HG03175 (cell line): ENCODE data around the gene SDCBP2.

Source experiments
- ATAC-seq: cut with Tn5 transposase; IDR thresholded peaks from one replicate; pipeline ENCODE4 v1.9.1; 2021; ENCODE audit warnings: mild to moderate bottlenecking, moderate library complexity; ENCODE audit not compliant: unreplicated experiment

SDCBP2 gene, protein sequence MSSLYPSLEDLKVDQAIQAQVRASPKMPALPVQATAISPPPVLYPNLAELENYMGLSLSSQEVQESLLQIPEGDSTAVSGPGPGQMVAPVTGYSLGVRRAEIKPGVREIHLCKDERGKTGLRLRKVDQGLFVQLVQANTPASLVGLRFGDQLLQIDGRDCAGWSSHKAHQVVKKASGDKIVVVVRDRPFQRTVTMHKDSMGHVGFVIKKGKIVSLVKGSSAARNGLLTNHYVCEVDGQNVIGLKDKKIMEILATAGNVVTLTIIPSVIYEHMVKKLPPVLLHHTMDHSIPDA

DNA sequence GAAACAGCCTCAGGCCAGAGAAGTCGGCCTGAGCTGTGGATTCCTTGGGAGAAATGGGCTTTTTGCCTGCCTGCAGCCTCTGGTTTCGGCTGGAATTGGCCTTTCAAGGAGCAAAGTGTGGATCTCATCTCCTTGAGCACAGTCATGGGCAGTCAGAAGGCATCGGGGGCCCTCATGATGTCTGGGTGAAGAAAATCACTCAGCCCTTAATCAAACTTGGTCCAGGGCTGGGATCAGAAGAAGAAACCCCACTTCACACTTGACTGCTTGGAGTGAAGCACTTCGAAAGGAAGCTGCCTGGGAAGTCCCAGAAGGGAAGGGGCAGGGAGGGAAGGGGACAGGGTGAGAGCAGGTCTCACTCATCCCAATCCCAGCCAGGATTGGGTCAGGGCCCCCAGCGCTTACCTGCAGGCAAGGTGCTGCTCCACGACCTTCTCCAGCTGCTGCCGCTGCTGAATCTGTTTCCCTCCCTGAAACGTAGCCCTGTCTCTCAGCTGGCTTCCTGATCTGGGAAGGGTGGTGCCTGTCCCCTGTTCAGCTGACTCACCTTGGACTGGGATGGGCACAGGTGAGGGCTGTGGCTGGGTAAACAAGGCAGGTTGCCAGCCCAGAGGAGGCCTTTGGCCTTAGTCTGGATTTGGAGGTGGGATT lies at the start of gene SDCBP2:
SDCBP2 (minus strand) TSS at position 460 of the 651 bp plus-strand sequence. CDS start 8,723 bp downstream, outside the sequence.
- ATAC-seq = no peak

DNA sequence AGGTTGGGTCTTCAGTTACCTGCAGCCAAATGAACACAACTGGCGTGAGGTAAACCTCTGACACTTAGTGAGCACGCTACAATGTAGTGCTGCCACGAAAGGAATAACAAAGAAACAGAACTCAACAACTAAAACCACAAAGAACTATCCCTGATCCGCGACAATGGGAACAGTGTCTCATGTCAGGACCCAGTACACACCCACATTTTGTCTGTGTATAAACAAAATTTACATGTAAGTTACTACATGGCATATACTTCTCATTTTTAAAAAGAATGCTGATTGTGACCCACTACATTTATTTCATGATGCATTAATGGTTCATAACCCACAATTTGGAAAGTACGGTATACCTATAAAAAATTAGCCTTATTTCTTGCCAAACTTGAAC lies 49.8 kb upstream of the SDCBP2 start:
- ATAC-seq = no peak

DNA sequence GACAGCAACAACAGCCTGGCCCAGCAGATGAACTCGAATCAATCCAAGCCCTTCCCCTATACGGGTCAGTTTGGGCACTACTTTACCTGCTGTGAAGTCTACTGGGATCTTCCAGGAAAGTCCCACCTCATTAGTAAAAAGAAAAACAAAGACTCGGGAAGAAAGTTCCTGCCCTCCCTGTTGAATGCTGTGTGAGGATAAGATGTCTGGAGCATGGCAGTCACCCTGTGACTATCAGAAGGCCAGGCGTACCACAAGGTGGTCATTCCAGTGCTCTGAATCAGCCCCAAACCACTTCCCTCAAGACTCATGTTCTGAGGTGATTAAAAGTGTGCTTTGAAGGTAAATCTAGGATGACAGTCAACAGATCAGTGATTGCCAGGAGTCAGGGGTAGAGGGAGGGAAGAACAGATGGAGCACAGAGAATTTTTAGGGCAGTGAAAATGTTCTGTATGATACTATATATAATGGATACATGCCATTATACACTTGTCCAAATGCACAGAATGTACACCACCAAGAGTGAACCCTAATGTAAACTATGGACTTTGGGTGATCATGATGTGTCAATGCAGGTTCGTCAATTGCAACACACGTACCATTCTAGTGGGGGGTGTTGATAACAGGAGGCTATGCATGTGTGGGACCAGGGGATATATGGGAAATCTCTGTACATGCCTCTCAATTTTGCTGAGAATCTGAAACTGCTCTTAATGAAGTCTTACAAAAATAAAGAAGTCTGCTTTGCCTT lies 49.2 kb upstream of the SDCBP2 start:
- no peak for ATAC-seq

DNA sequence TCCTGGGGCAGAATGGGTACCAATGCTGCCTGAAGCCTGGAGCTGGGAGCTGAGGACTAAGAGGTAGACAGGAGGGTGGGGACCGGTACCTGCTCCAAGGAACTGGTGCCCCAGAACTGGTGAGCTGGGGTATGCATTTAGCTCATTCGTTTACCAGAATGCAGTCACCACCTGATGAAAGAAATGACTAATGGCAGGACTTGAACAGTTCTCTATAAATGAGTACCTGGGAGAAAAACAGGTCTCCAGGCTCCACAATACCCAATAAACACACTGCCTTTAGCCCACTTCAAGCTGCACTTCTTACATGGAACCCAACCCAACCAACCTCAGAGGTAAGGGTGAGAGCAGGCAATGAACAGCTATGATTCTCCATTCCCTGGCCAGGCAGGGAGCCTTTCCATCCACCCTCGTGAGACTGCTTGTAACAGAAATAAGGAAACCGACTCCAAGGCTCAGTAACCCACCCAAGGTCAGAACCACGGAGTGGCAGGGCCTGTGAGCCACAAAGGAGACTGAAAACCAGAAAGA lies 48.5 kb upstream of the SDCBP2 start:
- ATAC-seq = peak; percentile 46

DNA sequence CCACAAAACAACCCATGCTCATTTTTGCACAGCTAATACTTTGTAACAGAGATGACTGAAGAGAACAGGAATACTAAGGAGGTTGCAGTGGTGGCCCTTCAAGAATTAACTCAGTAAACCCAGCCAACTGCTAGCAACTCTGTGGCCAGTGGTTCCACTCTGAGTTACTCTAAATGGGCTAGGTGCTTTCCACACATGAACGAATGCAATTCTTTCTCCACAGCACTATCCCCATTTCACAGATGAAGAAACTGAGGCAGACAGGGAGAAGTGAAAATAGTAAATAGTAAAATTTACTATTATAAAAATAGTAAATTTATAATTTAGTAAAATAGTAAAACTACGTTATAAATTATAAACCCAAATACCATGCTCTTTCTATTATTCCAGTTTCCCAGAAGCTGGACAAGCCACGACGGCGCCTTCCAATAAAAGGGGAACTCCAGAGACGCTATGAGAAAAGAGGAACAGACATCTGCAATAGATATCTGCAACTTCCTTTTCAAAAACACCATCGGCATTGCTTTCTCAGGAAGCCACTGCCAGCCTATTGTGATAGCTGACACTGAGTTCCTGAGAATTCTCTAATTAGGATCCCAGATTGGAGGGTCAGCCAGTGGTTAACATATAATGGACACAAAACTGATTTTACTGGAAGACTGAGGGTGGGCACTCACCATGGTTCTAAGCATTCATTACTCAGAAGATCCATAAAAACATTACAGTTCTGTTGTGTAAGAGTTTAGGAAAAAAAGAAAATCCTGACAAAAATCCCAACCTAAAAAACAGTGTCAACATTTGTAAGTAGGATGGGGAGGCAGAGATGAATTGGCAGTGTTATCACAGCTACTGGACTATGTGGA lies 47.7 kb upstream of the SDCBP2 start:
- no peak for ATAC-seq

DNA sequence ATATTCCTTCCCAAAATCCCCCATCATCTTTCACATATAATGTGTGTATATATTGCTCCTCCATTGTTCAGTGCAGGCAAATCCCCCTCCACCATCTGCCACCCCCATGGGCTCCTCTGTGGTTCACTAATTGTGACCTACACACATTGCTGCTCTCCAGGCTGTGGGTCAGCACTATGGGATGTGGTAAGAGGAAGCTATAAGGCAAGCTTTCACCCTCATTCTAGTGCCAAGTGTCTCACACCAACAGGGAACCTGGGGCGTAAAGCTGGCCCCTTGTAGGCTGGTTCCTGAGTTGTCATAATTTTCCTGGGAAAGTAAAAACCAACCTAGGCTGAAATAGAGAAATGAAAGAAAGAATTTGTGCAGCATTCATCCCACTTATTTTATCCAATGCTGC lies 47.1 kb upstream of the SDCBP2 start:
- no peak for ATAC-seq

DNA sequence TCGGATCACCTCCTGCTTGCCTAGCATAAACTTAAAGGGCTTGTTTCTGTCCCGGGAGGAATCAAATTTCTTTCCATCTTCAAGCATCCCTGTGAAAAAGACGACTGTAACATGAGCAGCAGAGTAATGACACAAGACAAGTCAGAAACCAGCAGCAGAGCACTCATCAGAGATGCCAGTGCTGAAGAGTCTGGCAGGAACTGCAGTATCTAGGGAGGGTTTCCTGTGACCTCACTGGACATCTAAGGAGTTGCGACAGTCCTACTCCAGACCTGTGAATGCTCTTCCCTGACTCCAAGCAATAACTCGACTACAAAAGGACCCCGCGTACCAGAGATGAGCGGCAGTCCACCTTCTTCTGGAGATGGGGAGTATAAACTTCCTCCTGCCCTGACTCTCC lies 46.6 kb upstream of the SDCBP2 start:
- no peak for ATAC-seq

DNA sequence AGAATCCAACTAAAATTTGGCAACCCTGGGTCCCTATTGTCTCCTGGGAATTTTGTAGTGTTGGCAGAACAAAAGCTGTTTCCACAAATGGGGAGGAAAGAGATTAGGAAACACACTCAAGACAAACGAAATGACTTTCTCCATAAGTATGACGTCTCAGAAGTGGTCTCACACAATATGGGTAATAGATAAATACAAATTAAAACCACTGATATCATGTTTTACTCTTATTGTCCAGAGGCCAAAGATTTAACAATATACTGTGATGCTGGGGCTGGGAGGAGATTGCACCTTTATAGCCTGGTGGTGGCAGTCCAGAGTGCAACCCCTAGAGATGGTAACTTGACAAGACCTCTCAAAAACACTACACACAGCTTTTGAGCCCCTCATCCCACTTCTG lies 45.3 kb upstream of the SDCBP2 start:
- no peak for ATAC-seq

DNA sequence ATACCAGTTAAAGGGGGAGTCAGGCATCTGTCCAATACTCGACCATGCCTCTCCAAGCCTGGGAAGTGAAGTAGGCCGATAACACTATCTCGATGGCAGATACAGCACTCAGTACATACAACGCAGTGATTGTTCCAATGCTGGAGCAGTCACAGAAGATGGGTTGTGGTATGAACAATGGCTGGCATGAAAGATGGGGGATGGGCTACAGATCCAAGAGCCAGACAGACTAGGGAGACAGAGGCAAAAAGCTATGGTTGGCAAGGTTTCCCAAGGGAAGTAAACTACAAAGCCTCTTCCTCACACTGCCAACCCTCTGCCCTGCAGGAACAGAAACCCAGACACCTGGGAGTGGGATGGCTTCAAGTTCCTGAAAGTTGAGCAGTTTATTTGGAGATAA lies 44.7 kb upstream of the SDCBP2 start:
- ATAC-seq = no peak

DNA sequence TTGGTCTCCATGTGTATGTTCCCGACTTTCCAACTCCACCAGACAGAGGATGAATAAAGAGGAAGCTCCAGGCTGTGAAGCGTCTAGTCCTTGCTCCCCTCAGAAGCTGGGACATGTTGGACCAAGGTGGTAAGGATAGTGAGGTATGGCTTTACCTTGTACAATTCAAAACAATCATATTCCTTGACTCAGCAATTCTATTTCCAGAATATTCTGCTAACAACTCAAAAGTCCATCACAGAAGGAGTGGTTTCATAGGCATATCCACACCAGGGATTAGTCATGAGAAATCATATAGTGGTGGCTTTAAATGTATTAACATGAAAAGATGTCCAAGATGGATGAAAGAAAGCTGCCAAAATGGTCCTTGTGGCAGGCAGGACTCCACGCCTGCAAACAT lies 44.1 kb upstream of the SDCBP2 start:
- ATAC-seq = no peak

DNA sequence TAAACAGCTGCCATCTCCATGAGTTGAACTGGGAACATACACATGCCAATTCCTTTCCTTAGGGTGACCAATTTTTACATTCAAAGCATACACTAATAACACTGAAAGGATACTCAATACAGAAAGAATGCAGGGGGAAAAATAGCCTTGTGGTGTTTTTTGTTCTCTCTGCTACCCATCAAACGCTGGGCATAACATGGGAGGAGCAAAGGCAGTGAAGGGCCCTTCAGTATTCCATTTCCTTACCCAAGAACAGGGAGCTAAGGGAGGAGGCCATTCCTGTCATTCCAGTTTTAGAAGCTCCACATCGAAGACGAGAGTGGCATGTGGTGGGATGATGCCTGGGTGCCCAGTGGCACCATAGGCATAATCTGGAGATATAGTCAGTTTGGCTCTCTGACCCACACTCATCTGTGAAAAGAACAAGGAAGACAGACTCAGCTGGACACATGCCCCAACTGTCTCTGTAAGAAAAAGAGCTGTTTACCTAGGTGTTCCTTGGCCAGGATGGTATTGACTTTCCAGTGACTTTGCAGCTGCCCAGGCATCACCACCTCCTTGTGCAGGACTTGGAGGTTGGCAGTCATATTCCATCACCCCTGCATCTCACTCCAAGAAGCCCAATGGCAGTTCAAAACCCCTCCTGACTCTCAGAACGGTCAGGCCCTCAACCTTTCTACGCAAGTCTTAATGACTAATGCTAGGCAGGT lies 43.0 kb upstream of the SDCBP2 start:
- ATAC-seq = no peak

DNA sequence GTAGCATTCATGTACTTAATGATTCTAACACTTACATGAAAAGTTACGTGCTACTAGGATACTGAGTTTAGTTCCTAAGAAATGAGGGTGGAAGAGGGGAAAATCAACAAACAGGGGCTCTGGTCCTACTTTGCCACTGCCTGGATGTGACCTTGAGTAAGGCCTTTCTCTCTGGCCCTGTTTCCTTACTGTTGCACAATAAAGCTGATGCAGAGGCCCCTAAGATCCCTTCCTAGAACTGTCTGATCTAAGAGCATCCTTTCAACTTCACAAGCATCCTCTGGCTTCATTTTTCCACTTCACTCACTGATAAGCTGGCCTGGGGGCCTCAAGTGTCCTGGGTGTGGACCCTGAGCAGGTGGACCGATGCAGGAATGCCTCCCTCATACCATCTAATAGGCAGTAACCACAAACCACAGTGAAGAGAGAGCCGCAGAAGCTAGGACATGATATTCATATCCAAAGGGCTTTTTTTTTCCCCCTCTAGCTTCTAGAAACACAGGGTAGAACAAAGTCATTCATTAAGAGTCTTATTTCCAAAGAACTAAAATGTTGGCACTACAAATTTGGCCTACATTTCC lies 42.4 kb upstream of the SDCBP2 start:
- no peak for ATAC-seq

DNA sequence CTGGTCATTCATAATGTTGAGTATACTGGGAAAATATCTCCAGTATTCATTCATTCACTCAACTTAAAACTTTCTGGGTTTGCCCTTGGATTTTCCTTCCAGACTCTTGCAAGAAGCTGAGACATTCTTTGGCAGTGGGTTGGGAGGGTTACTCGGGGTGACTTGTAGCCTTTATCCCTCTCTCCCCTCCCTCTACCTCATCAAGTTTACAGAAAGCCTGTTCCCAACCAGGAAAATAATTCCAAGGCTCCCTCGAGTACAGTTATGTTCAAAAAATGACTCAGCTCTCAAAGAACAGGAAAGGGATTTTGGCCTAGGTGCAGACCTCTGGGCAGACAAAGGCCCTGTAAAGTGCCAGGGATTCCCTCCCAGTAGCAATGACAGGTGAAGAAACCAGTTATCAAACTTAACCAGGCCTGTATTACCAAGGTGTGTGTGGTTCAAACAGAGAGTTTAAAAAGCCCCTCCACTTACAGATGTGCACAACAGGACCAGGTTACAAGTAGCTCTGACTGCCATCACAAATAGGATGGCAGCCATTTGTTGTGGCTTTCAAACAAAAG lies 41.7 kb upstream of the SDCBP2 start:
- ATAC-seq = no peak

DNA sequence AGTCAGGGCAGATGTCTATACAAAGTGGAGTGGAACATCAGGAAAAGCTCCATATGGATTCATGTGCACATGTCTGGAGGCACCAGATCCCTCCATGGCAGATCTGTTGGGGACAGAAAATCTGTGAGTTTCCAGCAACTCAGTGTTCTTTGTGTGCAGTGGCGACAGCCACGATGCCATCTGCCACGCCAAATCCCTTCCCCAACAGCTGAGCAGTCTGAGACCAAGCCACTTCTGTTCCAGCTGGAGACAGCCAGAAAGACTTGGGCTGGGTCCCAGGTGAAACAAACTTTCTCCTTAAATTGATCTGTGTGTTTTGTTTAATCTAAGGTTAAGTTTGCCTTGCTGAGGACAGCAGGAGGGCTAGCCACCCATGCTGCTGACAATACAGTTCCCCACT lies 41.0 kb upstream of the SDCBP2 start:
- no peak for ATAC-seq

DNA sequence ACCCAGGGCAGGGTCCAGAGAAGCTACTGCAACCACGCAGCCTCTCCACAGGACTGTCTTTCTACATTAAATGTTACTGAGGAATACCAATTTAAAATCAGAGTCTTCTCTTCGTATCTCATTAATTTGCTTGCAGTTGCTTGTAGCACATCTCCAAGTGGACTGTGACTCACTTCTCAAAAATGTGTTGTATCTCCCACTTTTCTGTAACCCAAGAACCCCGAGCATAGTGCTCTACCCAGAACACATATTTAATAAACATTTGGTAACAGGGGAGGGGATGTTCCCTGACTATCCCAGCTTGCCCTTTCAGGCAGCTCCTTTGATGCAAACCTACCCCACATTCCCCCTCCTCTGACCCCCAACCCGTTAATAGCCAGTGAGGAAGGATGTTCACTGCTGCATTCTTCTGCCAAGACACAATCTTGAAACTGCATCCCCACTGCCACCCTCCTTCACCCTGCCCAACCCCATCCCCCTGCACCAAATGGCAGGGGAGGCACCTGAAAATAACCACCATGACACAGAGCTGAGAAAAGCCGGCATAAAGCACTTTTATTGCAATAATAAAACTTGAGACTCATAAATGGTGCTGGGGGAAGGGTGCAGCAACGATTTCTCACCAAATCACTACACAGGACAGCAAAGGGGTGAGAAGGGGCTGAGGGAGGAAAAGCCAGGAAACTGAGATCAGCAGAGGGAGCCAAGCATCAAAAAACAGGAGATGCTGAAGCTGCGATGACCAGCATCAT lies 39.7 kb upstream of the SDCBP2 start:
- ATAC-seq = no peak

DNA sequence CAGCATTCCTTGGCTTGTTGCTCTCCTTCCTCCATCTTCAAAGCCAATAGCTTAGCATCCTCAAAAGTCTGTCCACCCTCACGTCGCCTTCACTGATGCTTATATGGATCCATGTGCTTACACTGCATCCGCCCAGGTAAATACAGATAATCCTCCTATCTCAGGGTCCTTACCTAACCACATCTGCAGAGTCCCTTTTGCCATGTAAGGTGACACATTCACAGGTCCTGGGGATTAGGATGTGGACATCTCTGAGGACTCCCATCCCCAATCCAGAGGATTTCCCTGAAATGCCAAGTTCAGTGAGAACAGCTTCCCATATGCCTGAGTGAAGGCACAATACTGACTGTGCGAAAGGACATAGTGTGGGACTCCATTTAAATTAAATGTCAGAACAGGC lies 38.5 kb upstream of the SDCBP2 start:
- ATAC-seq = no peak

DNA sequence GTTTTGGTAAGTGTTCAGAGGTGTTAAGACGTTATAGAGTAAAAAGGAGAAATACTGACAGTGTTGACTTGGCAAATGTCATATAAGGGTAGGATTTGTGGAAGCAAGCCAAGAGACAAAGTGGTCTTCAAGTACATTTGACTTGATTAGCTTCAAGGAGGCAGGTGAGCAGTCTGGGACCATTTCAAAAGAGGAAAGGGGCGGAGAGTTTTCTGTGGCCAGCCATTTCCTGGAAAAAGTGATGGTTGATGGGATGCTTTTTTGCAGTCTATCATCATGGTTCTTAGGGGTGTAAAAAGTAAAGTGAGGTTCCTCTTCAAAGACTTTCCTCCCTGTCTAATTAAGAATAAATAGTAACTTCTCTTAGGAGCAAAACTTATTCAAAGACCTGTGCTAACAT lies 35.2 kb upstream of the SDCBP2 start:
- ATAC-seq = no peak

DNA sequence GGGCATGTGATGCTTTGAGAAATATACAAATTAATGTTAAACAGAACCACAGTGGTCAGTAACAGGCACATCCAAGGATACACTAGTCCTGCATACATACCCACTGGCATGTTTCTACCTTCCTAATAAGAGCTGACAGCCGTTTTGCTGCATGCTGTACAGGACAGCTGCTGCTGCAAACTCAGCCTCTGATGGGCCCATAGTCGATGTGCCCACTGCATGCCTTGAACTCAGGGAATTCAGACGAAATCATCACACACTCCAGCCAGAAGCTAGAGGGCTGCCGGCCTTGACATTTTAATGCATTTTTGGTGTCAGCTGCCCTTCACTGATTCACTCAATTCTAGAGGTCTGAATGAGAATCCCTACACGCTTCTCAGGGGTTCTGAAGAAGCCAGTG lies 34.6 kb upstream of the SDCBP2 start:
- ATAC-seq = no peak

DNA sequence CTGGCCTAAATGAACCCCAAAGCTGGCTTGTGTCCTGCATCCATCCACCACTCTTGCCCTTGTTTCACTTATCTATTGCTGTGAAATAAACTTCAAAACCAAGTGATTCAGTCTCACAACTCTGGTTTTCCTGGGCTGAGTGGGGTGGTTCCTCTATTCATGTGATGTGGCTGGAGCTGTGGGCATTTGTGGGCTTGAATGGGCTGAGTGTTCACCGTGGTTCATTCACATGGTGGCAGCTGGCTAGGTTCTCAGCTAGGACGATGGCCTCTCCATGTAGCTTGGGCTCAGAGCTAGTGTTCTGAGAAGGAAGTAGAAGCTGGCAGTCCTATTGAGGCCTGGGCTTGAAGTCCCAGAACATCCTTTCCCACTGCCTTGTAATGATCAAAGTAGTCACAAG lies 33.5 kb upstream of the SDCBP2 start:
- no peak for ATAC-seq
